ENCODE measurements around the gene MX1.
"Not testable (repeated sequence)": the region's sequence is repeated elsewhere in the genome, so short reads cannot be mapped to it uniquely, and the experiment has no call there.

MX1 gene

DNA sequence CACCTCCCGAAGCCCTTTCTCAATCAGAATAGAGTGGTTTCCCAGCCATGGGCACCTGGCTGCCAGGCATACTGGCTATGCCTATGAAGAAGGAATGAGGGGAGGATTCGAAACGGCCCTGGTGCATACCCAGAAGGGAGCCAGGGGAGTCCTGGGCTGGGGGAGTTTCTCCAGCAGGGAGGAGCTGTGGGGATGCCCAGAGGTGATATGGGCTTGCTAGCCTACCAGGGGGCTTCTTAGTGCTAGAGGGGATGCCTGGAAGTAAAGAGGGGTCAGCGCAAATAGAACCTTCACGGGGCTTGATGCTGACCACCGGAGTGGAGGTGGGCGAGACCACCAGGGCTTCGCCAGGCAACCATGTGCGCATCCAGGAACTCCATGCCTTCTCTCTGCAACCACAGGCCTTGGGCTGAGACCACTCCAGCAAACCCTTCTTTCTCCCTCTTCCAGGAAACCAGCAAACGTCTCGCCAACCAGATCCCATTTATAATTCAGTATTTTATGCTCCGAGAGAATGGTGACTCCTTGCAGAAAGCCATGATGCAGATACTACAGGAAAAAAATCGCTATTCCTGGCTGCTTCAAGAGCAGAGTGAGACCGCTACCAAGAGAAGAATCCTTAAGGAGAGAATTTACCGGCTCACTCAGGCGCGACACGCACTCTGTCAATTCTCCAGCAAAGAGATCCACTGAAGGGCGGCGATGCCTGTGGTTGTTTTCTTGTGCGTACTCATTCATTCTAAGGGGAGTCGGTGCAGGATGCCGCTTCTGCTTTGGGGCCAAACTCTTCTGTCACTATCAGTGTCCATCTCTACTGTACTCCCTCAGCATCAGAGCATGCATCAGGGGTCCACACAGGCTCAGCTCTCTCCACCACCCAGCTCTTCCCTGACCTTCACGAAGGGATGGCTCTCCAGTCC is 18.2 kb upstream of the MX1 start:
- no peak for DNase-seq (ENCODE audit: low spot score)

DNA sequence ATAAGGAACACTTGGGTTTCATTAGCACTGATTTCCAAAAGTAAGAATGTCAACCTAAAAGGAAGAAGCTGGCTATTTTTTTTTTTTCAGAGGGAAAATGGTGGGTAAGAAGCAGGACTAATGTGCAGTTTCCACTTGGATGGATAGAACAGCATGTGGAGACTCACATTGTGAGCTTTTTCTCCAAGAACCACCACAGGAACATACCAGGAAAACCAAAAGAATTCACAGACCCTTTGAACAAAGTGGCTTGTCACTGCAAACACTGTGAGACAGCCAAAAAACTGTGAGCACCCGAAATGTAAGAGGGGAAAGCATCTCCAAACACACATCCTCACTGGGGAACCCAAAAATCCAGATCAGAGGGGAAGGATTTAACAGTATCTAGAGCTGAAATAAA is 15.7 kb upstream of the MX1 start:
- DNase-seq (ENCODE audit: low spot score) = no peak

DNA sequence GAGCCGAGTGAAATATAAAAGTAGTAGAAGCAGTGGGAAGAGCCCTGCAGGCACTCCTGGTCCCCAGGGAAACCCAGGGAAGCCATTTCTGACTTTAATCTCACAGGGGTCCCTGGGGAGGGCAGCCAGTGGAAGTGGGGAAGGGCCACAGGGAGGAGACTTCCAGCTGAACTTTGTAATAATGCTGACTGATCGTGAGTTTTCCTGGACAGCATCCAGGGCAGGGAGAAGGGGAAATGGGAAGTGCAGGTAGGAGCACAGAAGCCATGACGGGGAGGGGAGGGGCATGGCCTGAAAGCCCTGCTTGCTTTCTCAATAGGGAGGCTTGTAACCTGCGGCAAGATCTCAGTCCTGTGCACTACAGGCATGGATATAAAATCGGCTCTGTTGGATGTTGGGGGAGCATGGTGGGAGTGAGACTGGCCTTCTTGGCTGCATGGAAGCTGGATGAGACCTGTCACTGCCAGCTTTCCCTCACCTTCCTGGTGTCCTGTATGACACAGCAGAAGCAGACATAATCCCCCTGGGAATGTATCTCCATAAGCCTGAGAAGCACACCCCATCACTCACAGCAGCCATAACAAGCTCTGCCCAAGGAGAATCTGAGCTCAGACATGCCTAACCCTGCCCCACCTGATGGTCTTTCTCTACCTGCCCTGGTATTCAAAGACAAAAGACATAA is 15.1 kb upstream of the MX1 start:
- DNase-seq (ENCODE audit: low spot score) = no peak

DNA sequence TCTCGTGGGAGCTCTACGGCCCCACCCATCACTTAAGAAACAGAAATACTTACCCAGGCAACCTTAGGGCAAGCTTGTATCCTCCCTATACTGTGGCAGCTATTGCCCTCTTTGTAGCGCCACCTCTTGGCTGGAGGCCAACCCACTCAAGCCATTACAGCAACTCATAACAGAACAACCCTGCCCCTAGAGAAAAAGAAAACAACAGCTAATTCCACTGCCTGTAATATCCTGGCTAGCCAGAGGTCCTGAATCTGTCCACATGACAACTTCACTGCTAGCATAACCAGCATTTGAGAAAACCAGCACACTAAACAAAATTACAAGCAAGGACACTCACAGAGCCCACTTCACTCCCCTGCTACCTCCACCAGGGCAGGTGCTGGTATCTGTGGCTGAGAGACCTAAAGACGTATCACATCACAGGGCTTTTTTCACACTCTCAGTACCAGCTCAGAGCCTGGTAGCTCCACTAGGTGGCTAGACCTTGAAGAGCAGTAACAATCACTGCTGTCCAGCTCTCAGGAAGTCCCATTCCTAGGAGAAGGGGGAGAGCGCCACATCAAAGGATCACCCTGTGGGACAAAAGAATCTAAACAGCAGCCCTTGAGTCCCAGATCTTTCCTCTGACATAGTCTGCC is 14.5 kb upstream of the MX1 start:
- DNase-seq (ENCODE audit: low spot score) = no peak

DNA sequence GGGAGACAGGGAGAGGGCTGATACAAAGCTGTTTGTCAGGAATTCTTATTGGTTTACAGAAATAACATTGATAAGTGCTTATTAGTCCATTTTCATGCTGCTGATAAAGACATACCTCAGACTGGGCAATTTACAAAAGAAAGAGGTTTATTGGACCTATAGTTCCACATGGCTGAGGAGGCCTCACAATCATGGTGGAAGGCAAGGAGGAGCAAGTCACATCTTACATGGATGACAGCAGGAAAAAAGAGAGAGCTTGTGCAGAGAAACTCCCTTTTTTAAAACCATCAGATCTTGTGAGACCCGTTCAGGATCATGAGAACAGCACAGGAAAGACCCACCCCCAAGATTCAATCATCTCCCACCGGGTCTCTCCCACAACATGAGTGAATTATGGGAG is 8.5 kb upstream of the MX1 start:
- DNase-seq (ENCODE audit: low spot score) = not testable (repeated sequence)

DNA sequence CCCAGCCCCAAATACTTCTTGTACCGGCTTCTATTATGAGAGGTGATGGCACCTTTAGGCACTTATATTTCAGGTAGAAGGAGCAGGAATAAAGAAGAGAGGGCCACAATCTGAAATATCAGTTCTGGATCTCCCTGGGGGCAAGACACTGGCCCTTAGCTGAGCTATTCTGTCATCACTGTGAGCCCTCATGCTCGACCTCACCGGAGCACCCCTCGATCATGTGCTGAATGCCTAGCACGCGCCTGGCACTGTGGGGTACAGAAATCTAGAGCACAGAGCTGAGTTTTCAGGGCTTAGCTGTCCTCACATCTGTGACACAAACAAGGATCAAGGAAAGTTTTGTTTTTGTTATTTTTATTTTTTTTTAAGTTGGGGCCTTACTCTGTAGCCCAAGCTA is 7.6 kb upstream of the MX1 start:
- DNase-seq (ENCODE audit: low spot score) = no peak

DNA sequence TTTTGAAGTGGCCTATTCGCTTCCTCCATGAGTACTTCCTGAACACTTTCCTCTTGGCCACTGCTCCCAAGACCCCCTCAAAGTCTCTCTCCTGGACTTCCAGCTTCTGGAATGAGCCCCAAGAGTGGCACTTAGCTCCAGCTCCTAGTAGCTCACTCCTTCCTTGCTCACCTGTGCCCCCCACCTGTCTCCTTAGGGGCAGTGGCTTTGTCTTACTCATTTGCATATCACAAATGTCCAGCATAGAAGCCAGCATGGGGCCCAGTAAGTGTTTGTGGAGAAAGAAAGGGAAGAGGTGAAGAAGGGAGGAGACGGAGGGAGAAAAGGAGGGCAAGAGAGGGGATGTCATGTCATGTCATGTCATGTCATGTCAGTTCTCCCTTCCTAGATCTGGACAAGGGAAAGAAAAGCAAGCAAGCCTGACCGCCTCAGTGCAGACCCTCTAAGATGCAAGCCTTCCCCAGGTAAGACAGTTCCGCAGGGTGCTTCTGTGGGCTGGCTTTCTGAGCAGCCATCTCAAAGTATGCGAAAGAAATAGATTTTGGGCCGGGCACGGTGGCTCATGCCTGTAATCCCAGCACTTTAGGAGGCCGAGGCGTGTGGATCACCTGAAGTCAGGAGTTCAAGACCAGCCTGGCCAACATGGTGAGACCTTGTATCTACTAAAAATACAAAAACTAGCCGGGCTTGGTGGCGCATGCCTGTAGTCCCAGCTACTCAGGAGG is 6.9 kb upstream of the MX1 start:
- DNase-seq (ENCODE audit: low spot score) = no peak

DNA sequence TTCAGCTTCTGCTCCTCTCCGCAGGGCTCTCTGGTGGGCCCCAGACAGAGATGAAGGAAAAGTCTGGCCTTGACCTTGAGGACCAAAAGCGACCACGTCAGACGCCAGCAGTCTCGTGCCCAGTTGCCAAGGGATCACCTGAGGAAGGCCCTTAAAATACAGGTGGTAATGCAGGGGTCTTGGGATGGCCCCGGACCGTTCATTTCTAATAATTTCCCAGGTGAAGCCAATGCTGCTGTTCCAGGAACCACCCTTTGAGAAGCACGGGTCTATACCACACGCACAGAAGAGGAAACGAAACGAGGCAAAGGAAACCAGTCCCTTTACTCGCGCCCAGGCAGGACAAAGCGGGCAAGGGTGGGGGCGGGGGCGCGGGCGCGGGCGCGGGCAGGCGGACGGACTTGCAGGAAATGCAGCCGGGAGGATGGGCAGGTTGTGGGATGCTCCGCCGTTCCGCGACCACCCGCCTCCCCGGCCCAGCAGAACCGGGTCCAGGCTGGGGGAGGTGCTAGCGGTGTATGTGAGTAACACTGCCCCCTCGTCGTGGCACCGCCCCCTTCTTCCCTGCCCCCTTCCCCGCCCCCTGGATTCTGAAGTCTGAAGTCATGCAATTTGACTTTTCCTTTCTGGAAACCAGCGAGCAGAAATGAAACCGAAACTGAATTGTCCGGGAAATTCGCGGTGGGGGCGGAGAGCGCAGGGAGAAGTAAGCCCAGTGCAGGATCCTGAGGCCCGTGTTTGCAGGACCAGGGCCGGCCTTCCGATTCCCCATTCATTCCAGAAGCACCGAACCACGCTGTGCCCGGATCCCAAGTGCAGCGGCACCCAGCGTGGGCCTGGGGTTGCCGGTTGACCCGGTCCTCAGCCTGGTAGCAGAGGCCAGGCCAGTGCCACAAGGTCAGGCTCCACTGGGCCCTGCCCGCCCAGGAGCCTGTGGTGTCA is 5.8 kb upstream of the MX1 start:
- peak; percentile 87 for DNase-seq (ENCODE audit: low spot score)

DNA sequence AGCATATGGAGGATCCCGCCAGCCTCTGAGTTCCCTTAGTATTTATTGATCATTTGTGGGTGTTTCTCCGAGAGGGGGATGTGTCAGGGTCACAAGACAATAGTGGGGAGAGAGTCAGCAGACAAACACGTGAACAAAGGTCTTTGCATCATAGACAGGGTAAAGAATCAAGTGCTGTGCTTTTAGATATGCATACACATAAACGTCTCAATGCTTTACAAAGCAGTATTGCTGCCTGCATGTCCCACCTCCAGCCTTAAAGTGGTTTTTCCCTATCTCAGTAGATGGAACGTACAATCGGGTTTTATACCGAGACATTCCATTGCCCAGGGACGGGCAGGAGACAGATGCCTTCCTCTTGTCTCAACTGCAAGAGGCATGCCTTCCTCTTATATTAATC is 5.0 kb upstream of the MX1 start:
- DNase-seq (ENCODE audit: low spot score) = not testable (repeated sequence)

DNA sequence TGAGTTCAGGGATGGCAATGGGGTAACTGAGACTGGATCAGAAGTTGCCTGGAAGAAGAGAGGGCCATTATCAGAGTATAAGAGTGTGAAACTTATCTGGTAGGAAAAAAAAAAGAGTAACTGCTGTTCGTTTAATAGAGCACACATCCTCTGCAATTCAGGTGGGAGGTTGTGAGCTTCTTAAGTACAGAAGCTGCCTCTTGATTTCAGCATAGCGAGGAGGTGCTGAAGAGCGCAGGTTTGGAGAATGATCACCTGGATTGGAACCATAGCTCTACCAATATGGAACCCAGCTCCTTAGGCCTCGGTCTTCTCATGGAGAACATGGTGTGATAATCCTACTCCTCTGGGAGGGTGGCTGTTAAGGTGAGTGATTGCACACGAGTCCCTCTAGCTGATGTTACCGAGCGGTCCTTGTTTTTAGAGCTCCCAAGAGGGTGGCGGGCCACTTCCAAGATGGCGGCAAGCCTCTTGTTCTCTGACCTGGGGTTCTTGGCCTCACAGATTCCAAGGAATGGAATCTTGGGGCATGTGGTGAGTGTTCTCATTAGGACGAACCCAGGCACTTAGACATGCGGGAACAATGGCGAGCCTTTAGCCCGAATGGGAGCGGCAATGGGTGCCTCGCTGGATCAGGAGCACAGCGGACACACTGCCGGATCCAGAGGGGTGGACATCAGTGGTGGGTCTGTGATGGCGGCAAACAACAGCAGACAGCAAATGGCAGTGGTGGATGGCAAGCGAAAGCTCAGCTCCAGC is 3.3 kb upstream of the MX1 start:
- DNase-seq (ENCODE audit: low spot score) = no peak

DNA sequence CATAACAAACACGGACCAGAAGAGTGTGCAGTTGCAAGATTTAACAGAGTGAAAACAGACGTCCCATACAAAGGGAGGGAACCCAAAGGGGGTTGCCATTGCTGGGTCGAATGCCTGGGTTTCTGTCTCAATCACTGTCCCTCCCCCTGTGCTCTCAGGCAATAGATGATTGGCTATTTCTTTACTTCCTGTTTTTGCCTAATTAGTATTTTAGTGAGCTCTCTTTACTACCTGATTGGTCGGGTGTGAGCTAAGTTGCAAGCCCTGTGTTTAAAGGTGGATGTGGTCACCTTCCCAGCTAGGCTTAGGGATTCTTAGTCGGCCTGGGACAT is 2.8 kb upstream of the MX1 start:
- not testable (repeated sequence) for DNase-seq (ENCODE audit: low spot score)

DNA sequence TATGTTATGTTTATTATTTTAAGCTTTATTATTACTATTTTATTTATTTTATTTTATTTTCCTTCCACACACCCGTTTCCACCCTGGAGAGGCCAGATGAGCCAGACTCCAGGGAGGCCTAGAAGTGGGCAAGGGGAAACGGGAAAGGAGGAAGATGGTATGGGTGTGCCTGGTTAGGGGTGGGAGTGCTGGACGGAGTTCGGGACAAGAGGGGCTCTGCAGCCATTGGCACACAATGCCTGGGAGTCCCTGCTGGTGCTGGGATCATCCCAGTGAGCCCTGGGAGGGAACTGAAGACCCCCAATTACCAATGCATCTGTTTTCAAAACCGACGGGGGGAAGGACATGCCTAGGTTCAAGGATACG is 468 bp upstream of the MX1 start:
- no peak for DNase-seq (ENCODE audit: low spot score)

DNA sequence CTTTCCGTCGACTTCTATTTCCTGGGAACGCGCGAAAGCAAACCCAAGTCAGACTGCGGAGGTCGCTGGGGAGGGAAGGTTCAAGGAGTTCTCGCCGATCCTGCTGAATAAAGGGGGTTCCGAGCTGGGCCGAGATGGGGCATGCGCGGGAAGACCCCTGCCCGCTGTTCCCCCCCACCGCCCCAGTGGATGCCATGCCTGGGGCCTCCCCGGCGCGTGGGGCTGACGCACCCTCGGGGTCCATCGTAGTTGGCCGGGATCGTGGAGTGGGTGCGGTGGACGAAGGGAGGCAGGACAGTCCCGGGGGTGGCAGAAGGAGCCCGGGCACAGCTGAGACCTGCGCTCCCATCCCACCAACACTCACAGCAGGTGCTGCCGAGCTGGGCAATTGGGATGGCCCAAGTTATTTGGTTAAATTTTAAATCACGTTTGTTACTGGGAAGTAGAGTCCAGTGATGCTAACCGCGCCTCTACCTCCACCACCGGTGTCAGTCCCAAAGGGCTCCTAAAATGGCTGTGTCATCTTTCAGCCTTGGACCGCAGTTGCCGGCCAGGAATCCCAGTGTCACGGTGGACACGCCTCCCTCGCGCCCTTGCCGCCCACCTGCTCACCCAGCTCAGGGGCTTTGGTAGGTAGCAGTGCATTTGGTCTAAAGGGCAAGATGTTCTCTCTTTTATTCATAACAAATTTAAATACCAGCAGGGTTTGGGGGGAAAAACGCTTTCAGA is 801 bp downstream of the MX1 start:
- peak; percentile 19 for DNase-seq (ENCODE audit: low spot score)

DNA sequence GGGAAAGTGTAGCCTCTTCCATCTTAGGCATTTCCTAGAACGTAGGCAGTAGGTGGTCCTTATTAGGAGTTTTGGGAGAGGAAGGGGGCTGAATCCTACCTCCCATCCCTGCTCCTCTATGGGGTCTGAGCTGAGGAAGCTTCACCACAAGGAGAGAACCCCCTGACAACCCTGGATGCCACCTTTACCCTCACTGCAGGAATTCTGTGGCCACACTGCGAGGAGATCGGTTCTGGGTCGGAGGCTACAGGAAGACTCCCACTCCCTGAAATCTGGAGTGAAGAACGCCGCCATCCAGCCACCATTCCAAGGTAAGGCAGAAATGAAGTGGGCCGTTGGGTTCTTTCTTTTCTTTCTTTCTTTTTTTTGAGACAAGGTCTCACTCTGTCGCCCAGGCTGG is 1.5 kb downstream of the MX1 start:
- no peak for DNase-seq (ENCODE audit: low spot score)

DNA sequence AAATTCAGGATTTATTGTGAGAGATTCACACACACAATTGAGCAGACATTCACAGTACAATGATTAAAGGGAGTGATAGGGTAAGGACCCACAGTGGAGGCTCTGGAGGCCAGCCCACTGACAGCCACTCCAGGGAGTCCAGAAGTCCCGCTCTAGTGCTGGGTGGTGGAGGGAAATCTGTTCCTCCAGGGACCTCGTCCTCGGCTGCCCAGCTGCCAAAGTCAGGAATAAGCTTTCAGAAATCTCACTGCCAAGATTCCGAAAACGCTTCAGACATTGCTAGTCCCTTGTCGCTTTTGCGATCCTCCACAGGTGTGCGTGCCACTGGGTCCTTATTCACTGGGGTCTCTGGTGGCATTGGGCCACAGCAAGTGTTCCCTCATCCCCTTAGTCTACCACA is 2.3 kb downstream of the MX1 start:
- no peak for DNase-seq (ENCODE audit: low spot score)

DNA sequence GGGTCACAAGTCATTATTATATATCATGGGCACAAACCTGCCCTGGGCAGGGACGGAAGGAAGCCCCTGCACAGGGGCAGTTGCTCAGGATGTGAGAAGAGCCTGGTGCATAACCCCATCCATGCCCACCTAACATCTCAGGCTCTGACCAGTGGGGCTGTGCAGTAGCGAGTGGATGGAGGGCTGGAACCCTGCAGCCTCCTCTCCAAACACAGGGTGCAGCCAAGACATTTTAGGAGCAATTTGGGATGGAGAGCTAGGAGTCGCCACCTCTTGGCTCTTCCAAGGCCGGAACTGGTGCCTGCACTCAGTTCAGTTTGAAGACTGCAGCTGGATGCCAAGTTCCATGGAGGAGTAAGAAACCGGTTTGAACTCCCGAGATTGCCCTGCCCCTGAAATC is 2.8 kb downstream of the MX1 start:
- no peak for DNase-seq (ENCODE audit: low spot score)

DNA sequence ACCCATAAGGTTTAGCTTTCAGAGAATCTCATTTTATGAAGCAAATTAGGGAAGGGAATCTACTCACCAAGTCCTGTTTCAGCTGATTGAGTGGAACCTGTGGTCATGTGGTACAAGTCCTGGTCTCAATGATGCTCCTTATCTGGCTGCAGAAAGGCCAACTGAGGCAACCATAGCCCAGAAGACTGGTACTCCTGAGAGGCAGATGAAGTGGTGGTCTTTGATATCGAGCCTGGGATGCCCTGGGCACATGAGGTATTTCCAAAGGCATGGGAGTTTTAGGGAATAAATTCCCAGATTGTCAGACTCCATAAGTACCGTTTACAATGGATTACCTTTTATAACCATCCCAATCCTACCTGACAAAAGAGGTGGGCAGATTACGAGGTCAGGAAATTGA is 3.3 kb downstream of the MX1 start:
- no peak for DNase-seq (ENCODE audit: low spot score)

DNA sequence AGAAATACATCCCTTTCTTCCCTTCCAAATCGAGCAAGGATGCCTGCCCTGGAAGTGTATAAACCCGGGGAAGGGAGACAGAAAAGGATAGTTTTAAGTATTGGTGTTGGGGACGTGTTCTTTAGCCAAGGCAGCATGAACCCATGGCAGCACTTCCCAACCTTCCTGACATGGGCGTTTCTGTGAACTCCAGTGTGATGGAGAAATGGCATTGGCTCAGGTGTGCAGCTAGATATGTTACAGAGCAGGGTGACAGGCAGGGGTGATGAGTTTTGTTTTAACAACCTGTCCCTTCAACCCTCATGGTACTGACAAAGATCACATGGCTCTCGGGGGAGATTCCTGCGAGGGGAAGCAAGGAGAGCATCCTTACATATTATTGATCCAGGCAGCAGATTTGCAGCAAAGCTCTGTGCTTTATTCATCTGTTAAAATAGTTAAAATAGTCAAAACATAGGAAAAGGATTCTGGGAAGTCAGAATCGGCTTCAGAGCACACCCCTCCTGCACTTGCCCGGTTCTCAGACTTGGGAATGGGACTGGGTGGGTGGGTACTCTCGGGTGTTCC is 4.0 kb downstream of the MX1 start:
- DNase-seq (ENCODE audit: low spot score) = no peak

DNA sequence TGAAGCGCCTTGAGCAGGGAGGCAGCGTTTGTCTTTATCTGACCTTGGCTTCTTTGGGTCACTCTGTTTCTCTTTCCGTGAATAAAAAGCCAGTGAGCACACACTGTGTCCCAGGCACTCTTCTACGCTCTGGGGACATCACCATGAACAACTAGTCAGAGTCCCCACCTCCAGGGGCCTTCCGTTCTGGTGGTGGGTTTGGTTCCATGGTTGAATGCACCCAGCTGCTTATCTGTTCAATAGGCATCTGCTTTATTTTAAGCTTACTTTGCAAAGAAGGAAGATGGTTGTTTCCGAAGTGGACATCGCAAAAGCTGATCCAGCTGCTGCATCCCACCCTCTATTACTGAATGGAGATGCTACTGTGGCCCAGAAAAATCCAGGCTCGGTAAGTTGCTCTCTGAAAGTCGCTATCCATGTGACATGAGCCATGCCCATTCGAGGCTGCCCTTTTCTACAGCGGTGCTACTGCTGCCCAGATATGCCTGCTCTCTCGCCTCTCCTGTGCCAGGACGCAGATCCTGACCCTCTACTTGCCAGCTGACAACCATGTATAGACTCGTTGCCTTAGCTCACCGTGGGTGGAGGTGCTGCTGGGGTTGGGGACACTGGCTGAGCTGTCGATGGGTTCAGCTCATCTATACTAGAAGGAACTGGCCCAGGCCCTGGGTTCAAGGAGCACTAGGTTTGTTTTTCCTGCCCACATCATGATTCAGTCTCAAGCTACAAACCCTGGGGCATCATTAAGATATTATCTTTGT is 5.9 kb downstream of the MX1 start:
- no peak for DNase-seq (ENCODE audit: low spot score)

Data from RKO (cell line).